Kidney glomerular epithelial cell (primary cell): ENCODE data around the gene NR2E1.

Experiments used
- DNase-seq: peaks from one replicate; lab custom pipeline; 2025; lab: John Stamatoyannopoulos, UW

NR2E1 gene

DNA sequence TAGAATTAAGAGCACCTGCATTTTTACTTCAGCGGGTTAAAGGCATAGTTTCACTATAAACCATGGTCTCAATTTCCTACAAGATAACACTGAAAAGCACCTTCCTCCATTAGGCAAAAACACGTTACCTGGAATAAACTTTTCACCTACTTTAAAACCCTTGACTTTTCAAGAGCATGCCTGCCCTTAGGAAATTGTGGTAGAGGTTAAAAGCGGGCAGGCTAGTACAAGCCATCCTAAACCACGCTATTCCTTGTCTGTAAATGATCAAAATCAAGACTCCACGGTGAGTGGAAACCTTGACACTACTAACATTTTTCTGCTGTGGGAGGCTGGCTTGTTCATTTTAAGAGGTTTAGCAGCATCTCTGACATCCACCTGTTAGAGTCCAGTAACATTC is 43.9 kb downstream of the NR2E1 start:
- no peak for DNase-seq

DNA sequence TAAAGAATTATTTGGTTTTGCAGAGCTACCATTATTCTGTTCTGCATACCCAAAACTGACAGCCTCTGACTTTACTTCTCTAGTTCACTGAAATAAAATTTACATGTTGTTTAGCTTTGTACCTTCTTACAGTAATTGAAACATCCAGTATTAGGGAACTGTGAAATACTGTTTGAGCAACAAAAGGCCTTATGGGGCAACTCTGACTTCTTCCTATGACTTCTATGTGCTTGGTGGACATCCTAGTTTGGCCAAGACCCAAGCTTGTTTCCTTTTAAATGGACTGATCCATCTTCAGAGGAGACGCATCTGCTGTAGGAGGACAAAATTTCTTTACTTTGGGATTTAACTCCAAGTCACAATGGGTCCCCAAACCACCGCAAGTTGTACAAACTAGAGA is 44.7 kb downstream of the NR2E1 start:
- DNase-seq, result no peak

DNA sequence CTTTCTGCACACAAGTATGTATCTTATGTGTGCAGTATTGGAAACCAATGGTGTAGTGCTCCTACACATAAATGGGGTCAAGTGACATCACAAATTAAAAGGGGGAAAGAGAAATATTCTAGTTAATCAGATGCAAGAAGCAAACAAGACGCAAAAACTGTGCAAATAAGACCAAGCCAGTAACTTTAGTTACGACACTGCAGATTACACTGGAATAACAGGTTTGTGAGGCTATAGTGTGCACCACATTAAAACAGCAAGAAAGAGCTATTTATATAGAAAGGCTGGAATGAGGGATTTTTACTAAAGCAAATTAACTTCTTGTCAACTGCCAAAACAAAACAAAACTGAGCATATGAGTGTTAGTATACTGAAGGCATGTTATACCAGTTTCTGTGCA is 45.8 kb downstream of the NR2E1 start:
- no peak for DNase-seq

DNA sequence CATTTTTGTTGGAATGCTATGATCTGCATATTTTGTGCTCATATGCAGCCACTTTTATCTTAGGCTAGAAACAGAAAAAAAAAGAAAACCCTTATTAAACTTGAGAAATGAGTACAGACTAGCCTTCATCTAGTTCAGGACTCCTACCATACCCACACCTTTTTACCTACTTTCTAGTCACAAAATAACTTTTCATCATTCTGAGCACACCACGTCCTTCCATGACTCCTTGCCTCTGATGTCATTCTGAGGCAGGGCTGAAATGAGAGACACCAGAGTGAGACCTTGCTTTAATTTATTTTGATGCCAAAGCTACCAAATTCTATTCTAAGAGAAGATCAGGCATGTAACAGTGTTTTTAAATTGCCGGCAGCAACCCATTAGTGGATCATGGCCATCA is 56.2 kb downstream of the NR2E1 start:
- no peak for DNase-seq

DNA sequence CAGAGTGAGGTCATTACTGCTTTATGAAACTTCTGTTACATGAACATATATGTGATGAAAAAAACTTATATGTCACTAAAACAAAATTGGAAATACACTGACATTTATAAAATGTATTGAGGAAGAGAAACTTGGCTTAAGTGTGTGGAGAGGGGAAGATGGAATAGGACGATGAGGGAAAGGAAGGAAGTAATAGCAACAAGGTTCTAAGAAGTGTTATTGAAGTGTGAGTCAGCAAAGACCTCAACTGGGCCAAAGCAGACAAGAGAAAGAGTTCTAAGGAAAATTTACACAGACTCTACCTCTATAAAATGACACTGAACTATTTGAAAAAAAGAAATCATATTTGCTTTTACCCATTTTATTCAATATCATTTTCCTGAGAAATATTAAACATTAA is 56.7 kb downstream of the NR2E1 start:
- no peak for DNase-seq

DNA sequence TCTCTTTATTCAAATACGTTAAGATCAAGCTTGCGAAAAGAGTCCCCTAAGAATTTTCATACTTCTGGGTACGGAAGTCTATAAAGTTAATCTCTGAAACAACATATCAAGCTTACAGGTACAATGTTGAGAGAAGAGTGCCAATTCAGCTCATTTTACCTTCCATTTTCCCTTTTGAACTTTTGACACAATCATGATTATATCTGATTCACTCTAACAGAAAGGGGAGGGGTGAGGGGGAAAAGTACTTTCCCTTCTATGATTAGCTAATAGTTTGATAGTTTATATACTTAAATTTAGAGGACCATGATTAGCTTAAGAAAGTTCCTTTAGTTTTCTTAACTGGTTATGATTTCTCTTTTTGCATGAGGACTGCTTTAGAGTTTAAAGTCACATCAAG is 61.5 kb downstream of the NR2E1 start:
- no peak for DNase-seq

DNA sequence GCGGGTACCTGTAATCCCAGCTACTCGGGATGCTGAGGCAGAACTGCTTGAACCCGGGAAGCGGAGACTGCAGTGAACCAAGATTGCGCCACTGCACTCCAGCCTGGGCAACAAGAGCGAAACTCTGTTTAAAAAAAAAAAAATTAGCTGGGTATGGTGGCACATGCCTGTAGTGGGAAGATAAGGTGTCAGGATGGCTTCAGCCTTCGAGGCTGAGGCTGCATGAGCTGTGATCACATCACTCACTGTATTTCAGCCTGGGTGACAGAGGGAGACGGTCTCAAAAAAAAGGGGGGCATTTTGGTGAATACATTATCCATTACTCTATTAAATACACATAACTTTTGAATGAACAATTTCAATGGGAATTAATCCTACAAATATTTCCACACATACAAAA is 62.6 kb downstream of the NR2E1 start:
- no peak for DNase-seq

DNA sequence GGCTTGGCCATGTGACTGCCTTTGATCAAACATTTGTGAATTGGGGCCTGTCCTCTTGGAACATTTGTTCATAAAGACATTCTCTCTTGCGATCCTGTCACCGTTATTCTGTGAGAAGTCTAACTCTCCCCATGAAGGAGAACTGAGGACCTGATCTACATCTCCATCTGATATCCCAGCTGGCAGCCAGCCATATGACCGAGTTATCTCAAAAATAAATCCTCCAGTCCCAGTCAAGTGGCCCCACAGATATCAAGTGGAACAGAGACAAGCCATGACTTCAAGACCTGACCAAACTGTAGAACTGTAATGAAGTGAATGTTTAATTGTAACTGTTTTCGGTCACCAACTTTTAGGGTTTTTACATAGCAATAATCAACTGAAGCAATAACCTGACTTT is 69.3 kb downstream of the NR2E1 start:
- DNase-seq, result no peak

DNA sequence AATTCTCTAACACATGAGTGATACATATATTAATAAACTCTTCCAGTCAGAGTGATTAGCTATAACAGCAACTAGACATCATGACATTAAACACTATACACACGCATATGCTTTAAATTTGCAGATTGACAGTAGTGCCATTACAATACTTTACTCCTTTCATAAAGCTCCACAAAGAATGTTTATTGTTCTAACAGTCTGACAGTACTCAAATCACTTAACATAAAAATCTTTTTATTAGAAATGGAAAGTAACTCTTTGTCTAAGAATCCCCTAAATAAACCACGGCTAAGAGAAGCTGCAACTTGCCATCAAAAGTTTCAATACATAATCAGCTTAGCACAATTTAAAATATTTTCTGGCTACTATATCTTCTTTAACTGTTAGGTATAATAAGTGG is 71.0 kb downstream of the NR2E1 start:
- DNase-seq, result no peak

DNA sequence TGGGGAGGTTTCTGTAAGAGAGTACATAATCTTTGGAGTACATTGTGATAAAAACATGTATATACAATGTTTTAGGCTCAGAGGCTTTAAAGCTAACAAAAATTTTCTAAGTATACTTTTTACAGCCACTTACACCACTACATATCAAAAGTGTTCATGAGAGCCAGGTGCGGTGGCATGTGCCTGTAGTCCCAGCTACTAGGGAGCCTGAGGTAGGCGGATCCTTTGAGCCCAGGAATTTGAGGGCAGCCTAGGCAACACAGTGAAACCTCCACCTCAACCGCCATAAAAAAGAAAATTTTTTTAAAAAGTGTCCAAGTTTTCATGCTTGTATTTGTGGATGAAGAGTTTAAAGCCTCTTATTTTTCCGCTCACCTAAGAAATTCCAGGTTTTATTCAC is 72.5 kb downstream of the NR2E1 start:
- no peak for DNase-seq
